K562 (cell line): ENCODE data around the gene KCNIP2. TPM values are rescaled to one million over a fixed set of nuclear protein-coding genes. Genes with fewer than 3 reads are reported as not detected.
A peak's percentile ranks its signal among the peaks of the same experiment; 100 is the strongest.

Experiments
- ATAC-seq: fragments of 200-7000 bp; cut with Tn5 transposase; 3 replicates; pipeline ENCODE4 v1.9.1; 2020; ENCODE audit warnings: moderate library complexity
- BruUV-seq: library from RNA; stranded (reverse); fragments of 400-500 nt; replicated peaks from 2 replicates; lab custom pipeline; 2021; lab: Mats Ljungman, UMichigan
- CTCF ChIA-PET: fragments of 300-600 bp; formaldehyde crosslinking; extraction: SDS; loops from one replicate; lab custom pipeline; 2021; ENCODE audit warnings: low intra/inter-chr PET ratio; lab: Yijun Ruan, JAX
- POLR2A ChIA-PET: fragments of 300-600, 350-650 bp; sonication (Branson Sonifier 250); formaldehyde crosslinking; extraction: SDS; loops from one replicate; lab custom pipeline; 2021; ENCODE audit warnings: antibody characterized with exemption, inconsistent platforms; lab: Yijun Ruan, JAX
- DNase-seq, 4 experiments: peaks; one replicate each; pipeline versions ENCODE4 v3.0.0 to v3.0.0-alpha.2; 2011 to 2018; ENCODE audit warnings: low spot score in 3 of 4, mixed read lengths in 3 of 4; ENCODE audit errors: extremely low read depth in 1 of 4
- FAIRE-seq: peaks from 2 replicates; lab custom pipeline; 2011; peaks lifted over from hg19 to GRCh38; lab: Jason Lieb, UNC
- H2AFZ ChIP-seq: 2 replicates; pipeline ENCODE4 v1.6.0; 2011; ENCODE audit warnings: low read depth, low read length, control low read depth, inconsistent platforms
- H3K27ac ChIP-seq: fragments of 200-600 bp; 3 replicates; pipeline ENCODE4 v1.8.0; 2011; ENCODE audit warnings: low read depth, mild to moderate bottlenecking, control low read depth, inconsistent platforms, low read length, moderate library complexity, mixed read lengths; ENCODE audit errors: extremely low read depth
- H3K27me3 ChIP-seq, 2 experiments: fragments of 300-600 bp in 1 of 2; 2 replicates in 1 of 2; 3 replicates in 1 of 2; pipeline versions ENCODE4 v1.6.0 to v1.8.0; 2011; ENCODE audit warnings: inconsistent platforms in 2 of 2, low read length in 2 of 2, mild to moderate bottlenecking in 1 of 2, mixed read lengths in 1 of 2, moderate library complexity in 1 of 2; ENCODE audit not compliant: control insufficient read depth in 2 of 2, insufficient read depth in 2 of 2
- H3K36me3 ChIP-seq: fragments of 300-600 bp; 3 replicates; pipeline ENCODE4 v1.8.0; 2011; ENCODE audit warnings: mild to moderate bottlenecking, low read length, inconsistent platforms; ENCODE audit not compliant: control insufficient read depth, insufficient read depth
- H3K4me1 ChIP-seq, 2 experiments: fragments of 200-600 bp in 1 of 2; replicated peaks in 1 of 2; 2 replicates in 1 of 2; 3 replicates in 1 of 2; pipeline versions ENCODE4 v1.5.1 to v1.8.0; 2011; ENCODE audit warnings: inconsistent platforms in 2 of 2, low read length in 2 of 2, mild to moderate bottlenecking in 1 of 2, mixed read lengths in 1 of 2, moderate library complexity in 1 of 2; ENCODE audit not compliant: control insufficient read depth in 2 of 2, insufficient read depth in 2 of 2
- H3K4me2 ChIP-seq: 2 replicates; pipeline ENCODE4 v1.6.1; 2011; ENCODE audit warnings: low read length, control low read depth, inconsistent platforms, mixed read lengths; ENCODE audit not compliant: insufficient read depth
- H3K4me3 ChIP-seq: fragments of 200-600 bp; sonication (generic), shearing (Covaris generic); 2 replicates; pipeline ENCODE4 v1.5.1; 2016; ENCODE audit warnings: control low read depth, inconsistent platforms
- H3K79me2 ChIP-seq: fragments of 200-600 bp; 3 replicates; pipeline ENCODE4 v1.8.0; 2011; ENCODE audit warnings: low read length, inconsistent platforms; ENCODE audit not compliant: control insufficient read depth, insufficient read depth
- H3K9ac ChIP-seq, 2 experiments: 2 replicates each; pipeline versions ENCODE4 v1.6.0 to v1.6.1; 2011; ENCODE audit warnings: low read depth in 2 of 2, low read length in 2 of 2, control low read depth in 1 of 2, inconsistent platforms in 1 of 2, mild to moderate bottlenecking in 1 of 2, mixed read lengths in 1 of 2; ENCODE audit not compliant: insufficient read depth in 1 of 2
- H3K9me1 ChIP-seq: one replicate; pipeline ENCODE4 v1.6.0; 2011; ENCODE audit warnings: inconsistent platforms, mild to moderate bottlenecking, low read length, moderate library complexity; ENCODE audit not compliant: control insufficient read depth, insufficient read depth
- H3K9me3 ChIP-seq: replicated peaks from 2 replicates; pipeline ENCODE4 v1.5.1; 2011; ENCODE audit warnings: low read depth, low read length, inconsistent platforms; ENCODE audit not compliant: control insufficient read depth, insufficient read depth
- H4K20me1 ChIP-seq: replicated peaks from 2 replicates; pipeline ENCODE4 v1.6.1; 2011; ENCODE audit warnings: low read length, inconsistent platforms, mixed read lengths; ENCODE audit not compliant: control insufficient read depth, insufficient read depth
- ASH1L ChIP-seq: fragments of 450-650 bp; IDR thresholded peaks from 2 replicates; pipeline ENCODE4 v1.6.1; 2018; ENCODE audit warnings: borderline replicate concordance, mild to moderate bottlenecking, low read depth; ENCODE audit not compliant: partially characterized antibody
- BRD9 ChIP-seq: fragments of 450-650 bp; IDR thresholded peaks from 2 replicates; pipeline ENCODE4 v1.6.1; 2018; ENCODE audit warnings: low read depth; ENCODE audit not compliant: partially characterized antibody
- CSDE1 ChIP-seq, 2 experiments: fragments of 450-650 bp; IDR thresholded peaks; 2 replicates each; pipeline ENCODE4 v1.6.1; 2016; ENCODE audit warnings: mild to moderate bottlenecking in 1 of 2
- EGR1 ChIP-seq: fragments of 450-650 bp; conservative IDR thresholded peaks from 2 replicates; pipeline ENCODE4 v1.6.1; 2017; ENCODE audit warnings: mild to moderate bottlenecking
- ELF4 ChIP-seq: fragments of 450-650 bp; formaldehyde crosslinking; IDR thresholded peaks from 2 replicates; pipeline ENCODE4 v1.4.0; 2022; ENCODE audit warnings: missing genetic modification characterization
- GATAD2A ChIP-seq: fragments of 450-650 bp; IDR thresholded peaks from 2 replicates; pipeline ENCODE4 v1.6.1; 2017
- ILF3 ChIP-seq: fragments of 450-650 bp; IDR thresholded peaks from 2 replicates; pipeline ENCODE4 v1.6.1; 2018; ENCODE audit warnings: antibody characterized with exemption, mild to moderate bottlenecking, moderate library complexity, borderline replicate concordance
- MAFK ChIP-seq: IDR thresholded peaks from 2 replicates; pipeline ENCODE4 v1.6.1; 2011; ENCODE audit warnings: low read length, improper control_type of control experiment
- MTA2 ChIP-seq: fragments of 450-650 bp; IDR thresholded peaks from 2 replicates; pipeline ENCODE4 v1.6.1; 2016; ENCODE audit warnings: low read depth
- NCOA2 ChIP-seq, 2 experiments: fragments of 450-650 bp; IDR thresholded peaks; 2 replicates each; pipeline ENCODE4 v1.6.1; 2018; ENCODE audit warnings: mild to moderate bottlenecking in 2 of 2, moderate library complexity in 1 of 2; ENCODE audit not compliant: partially characterized antibody in 2 of 2
- NFE2 ChIP-seq: IDR thresholded peaks from 2 replicates; pipeline ENCODE4 v1.6.1; 2014; ENCODE audit warnings: antibody characterized with exemption, low read depth
- NR3C1 ChIP-seq: sonication (generic); formaldehyde crosslinking; IDR thresholded peaks from 2 replicates; pipeline ENCODE4 v1.8.1; 2022; ENCODE audit warnings: missing genetic modification reagents
- OTX1 ChIP-seq: fragments of 450-650 bp; formaldehyde crosslinking; IDR thresholded peaks from 2 replicates; pipeline ENCODE4 v1.4.0; 2022; ENCODE audit warnings: mild to moderate bottlenecking
- POLR2A ChIP-seq: fragments of 450-650 bp; conservative IDR thresholded peaks from 2 replicates; pipeline ENCODE4 v1.6.1; 2016
- POLR2AphosphoS2 ChIP-seq: IDR thresholded peaks from 2 replicates; pipeline ENCODE4 v1.6.1; 2012; ENCODE audit warnings: low read length, improper control_type of control experiment
- RHOXF2B ChIP-seq: fragments of 250-450 bp; sonication (Bioruptor Pico); conservative IDR thresholded peaks from 2 replicates; pipeline ENCODE4 v1.5.1; 2021
- SAFB2 ChIP-seq: fragments of 200-400 bp; formaldehyde crosslinking; IDR thresholded peaks from 2 replicates; pipeline ENCODE4 v1.6.1; 2018; ENCODE audit warnings: borderline replicate concordance, low read length, low read depth, moderate library complexity; ENCODE audit not compliant: severe bottlenecking
- SMAD4 ChIP-seq: fragments of 250-450 bp; sonication (Bioruptor Pico); conservative IDR thresholded peaks from 2 replicates; pipeline ENCODE4 v1.8.0; 2021; ENCODE audit warnings: inconsistent platforms, mild to moderate bottlenecking, moderate library complexity
- TEAD1 ChIP-seq, 2 experiments: fragments of 450-650 bp in 1 of 2; sonication (generic) in 1 of 2; formaldehyde crosslinking; IDR thresholded peaks; 2 replicates each; pipeline versions ENCODE4 v1.4.0 to v1.8.0; 2020 to 2022; ENCODE audit warnings: mild to moderate bottlenecking in 2 of 2, missing genetic modification reagents in 1 of 2
- ZNF217 ChIP-seq: sonication (generic); formaldehyde crosslinking; IDR thresholded peaks from 2 replicates; pipeline ENCODE4 v1.8.0; 2022; ENCODE audit warnings: mild to moderate bottlenecking, missing genetic modification reagents
- ZNF324 ChIP-seq: fragments of 250-450 bp; sonication (Bioruptor Pico); IDR thresholded peaks from 2 replicates; pipeline ENCODE4 v1.4.0; 2020; ENCODE audit warnings: mild to moderate bottlenecking
- ZNF764 ChIP-seq: fragments of 250-450 bp; sonication (Bioruptor Pico); IDR thresholded peaks from 2 replicates; pipeline ENCODE4 v1.4.0; 2020; ENCODE audit warnings: low read depth, mild to moderate bottlenecking, moderate library complexity
- ZSCAN32 ChIP-seq: fragments of 450-650 bp; formaldehyde crosslinking; IDR thresholded peaks from 2 replicates; pipeline ENCODE4 v1.4.0; 2020; ENCODE audit warnings: mild to moderate bottlenecking, moderate library complexity
- WGBS: fragments of 100-300 bp; shearing (Covaris generic); methylation state at CpG from one replicate; pipeline ENCODE4 v1.1.6; 2016; ENCODE audit warnings: low coverage, mixed read lengths; ENCODE audit not compliant: insufficient coverage; ENCODE audit errors: missing lambda C conversion rate; 5-methylcytosine and 5-hydroxymethylcytosine counted together
- in situ Hi-C: fragments of 300-500 bp; cut with MboI; formaldehyde crosslinking; loops from 4 replicates; pipeline ENCODE4 v1.15.0; 2018; ENCODE audit warnings: inconsistent platforms, mixed read lengths
- intact Hi-C: fragments of 100-400 bp; cut with micrococcal nuclease; formaldehyde crosslinking; loops from 2 replicates; pipeline ENCODE4 v1.14.2; 2022
- polyA plus RNA-seq, 8 experiments: library from polyadenylated mRNA; depleted of rRNA in 4 of 8; stranded (reverse) in 5 of 8; unstranded in 3 of 8; fragments of >200 nt; fragmentation: Nextera tagmentation in 2 of 8; fragmentation: Illumina TruSeq in 1 of 8; extraction: Ambion mirVana in 2 of 8; extraction: Trizol in 1 of 8; gene quantifications; 2 replicates each; pipeline versions ENCODE4 v1.2.1 to v1.2.3, GENCODE V29; 2011 to 2014; ENCODE audit warnings: inconsistent platforms in 1 of 8, missing spikeins in 1 of 8
- total RNA-seq, 7 experiments: library from RNA; depleted of rRNA in 6 of 7; stranded (reverse); fragments of >200 nt in 6 of 7; fragmentation: Illumina TruSeq in 2 of 7; extraction: Trizol in 2 of 7; gene quantifications; 2 replicates each; pipeline versions ENCODE4 v1.2.1 to v1.2.3, GENCODE V29; 2011 to 2021; ENCODE audit warnings: low replicate concordance in 1 of 7
- TF ChIP-seq, protein P1 (sequence below): sonication (generic); IDR thresholded peaks from 2 replicates; pipeline ENCODE4 v1.6.1; 2016
- TF ChIP-seq, protein P2 (sequence below): fragments of 200-800 bp; sonication (Bioruptor generic); IDR thresholded peaks from 2 replicates; pipeline ENCODE4 v1.6.1; 2017; ENCODE audit warnings: missing genetic modification characterization, missing compliant biosample characterization

Gene KCNIP2
- total and polyA plus RNA-seq, 9 of the 15 experiments (the other 6 are each of a cell fraction or from before 2014, with no cell fraction given): 2.5 to 7.6 (median 4.1) TPM

DNA sequence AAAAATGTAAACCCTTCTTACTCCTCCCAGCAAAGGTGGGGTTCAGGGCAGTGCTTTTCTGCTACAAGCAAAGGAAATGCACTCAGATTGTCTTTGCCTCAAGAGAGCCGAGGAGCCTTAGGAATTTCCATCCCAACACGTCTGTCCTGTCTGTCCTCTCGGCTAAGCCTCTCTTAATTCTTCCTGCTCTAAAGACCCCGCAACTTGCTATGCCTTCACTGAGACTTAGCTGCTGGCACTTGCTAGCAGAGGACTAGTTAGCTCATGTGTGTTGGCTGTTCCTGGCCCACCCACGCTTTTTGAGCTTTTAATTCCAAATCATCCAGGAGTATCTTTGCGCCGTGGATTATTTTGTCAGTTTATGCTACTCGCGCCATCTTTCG is 59.9 kb downstream of the KCNIP2 start:
- H4K20me1 ChIP-seq: peaks cover 8% of the 10 kb centered on the region; the same call in 1 of the 2 replicates
- peak overlapping the region; percentile 81 for H3K4me2 ChIP-seq
- peak overlapping the region; percentile 73 for H3K4me3 ChIP-seq
- H3K9me1 ChIP-seq: no peaks in the 10 kb centered on the region
- 16% methylated on average over 10 of the region's 10 CpGs for WGBS
- intact Hi-C loops: loop anchor here (5.0 kb wide), 2 partner anchors 289 to 571 kb away; no protein-coding TSS in a partner anchor
- ChIA-PET CTCF (interaction anchor here (1.1 kb wide), 1 partner anchor 181 kb away, joined by 5 read pairs; no protein-coding TSS in a partner anchor), POLR2A (interaction anchor here (0.7 to 3.2 kb wide), 7 partner anchors 12 to 181 kb away, joined by 3 to 34 read pairs (median 4); no protein-coding TSS in a partner anchor)
- peak; percentile 34 for ATAC-seq
- in situ Hi-C loops: loop anchor here (5.0 kb wide), 1 partner anchor 176 kb away; no protein-coding TSS in a partner anchor
- BruUV-seq: TSS peak; percentile 94
- no peaks in the 10 kb centered on the region for H3K9me3 ChIP-seq
- H2AFZ ChIP-seq: peak overlapping the region; percentile 86
- peak overlapping the region; percentile 81 to 92 for H3K9ac ChIP-seq
- FAIRE-seq: peak; percentile 60
- no peaks in the 10 kb centered on the region for H3K27me3 ChIP-seq
- peak in 1 of 4 experiments; percentile 16 for DNase-seq
- H3K79me2 ChIP-seq: peaks cover 21% of the 10 kb centered on the region
- peaks cover 58% of the 10 kb centered on the region for H3K36me3 ChIP-seq
- H3K4me1 ChIP-seq: peaks cover 14 to 40% of the 10 kb centered on the region in 2 experiments
- H3K27ac ChIP-seq: peak overlapping the region; percentile 65
- TF ChIP-seq NFE2 (no peak), EGR1 (peak; percentile 65), NCOA2 (IDR thresholded peaks at IDR 0.05; ENCODE audit: partially characterized antibody in 2 of 2) (no peak), BRD9 (no peak), TEAD1 (CRISPR knock-in tag; IDR thresholded peaks at IDR 0.05) (0 out of 4 replicates have a peak, but pooled peaks of 1 of the 2 experiments have one; percentile 26), SAFB2 (no peak), SMAD4 (CRISPR knock-in tag) (no peak), OTX1 (no peak), ASH1L (no peak), NR3C1 (CRISPR knock-in tag) (no peak), CSDE1 (IDR thresholded peaks at IDR 0.05) (no peak), ZNF217 (CRISPR knock-in tag) (no peak), ELF4 (no peak), MTA2 (no peak), POLR2AphosphoS2 (peak; percentile 92), ILF3 (peak; percentile 72; the same call in 1 of the 2 replicates), GATAD2A (no peak), RHOXF2B (CRISPR knock-in tag) (0 out of 2 replicates have a peak, but pooled peaks have one; percentile 19), MAFK (no peak), ZNF324 (CRISPR knock-in tag) (0 out of 2 replicates have a peak, but pooled peaks have one; percentile 7), POLR2A (peak; percentile 3; the same call in 1 of the 2 replicates), ZSCAN32 (CRISPR knock-in tag) (no peak), ZNF764 (CRISPR knock-in tag) (no peak)
- TF ChIP-seq, protein P1, sequence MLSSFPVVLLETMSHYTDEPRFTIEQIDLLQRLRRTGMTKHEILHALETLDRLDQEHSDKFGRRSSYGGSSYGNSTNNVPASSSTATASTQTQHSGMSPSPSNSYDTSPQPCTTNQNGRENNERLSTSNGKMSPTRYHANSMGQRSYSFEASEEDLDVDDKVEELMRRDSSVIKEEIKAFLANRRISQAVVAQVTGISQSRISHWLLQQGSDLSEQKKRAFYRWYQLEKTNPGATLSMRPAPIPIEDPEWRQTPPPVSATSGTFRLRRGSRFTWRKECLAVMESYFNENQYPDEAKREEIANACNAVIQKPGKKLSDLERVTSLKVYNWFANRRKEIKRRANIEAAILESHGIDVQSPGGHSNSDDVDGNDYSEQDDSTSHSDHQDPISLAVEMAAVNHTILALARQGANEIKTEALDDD: peak; percentile 91
- TF ChIP-seq, protein P2, sequence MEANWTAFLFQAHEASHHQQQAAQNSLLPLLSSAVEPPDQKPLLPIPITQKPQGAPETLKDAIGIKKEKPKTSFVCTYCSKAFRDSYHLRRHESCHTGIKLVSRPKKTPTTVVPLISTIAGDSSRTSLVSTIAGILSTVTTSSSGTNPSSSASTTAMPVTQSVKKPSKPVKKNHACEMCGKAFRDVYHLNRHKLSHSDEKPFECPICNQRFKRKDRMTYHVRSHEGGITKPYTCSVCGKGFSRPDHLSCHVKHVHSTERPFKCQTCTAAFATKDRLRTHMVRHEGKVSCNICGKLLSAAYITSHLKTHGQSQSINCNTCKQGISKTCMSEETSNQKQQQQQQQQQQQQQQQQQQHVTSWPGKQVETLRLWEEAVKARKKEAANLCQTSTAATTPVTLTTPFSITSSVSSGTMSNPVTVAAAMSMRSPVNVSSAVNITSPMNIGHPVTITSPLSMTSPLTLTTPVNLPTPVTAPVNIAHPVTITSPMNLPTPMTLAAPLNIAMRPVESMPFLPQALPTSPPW (CRISPR knock-in tag): peak; percentile 17; the same call in 1 of the 2 replicates
